GM21786 (cell line): ENCODE measurements around the gene PHC2.
A peak's percentile ranks its signal among the peaks of the same experiment; 100 is the strongest.

ENCODE experiments used
- ATAC-seq: cut with Tn5 transposase; IDR thresholded peaks from one replicate; pipeline ENCODE4 v1.9.1; 2021; ENCODE audit not compliant: unreplicated experiment

Gene PHC2

DNA sequence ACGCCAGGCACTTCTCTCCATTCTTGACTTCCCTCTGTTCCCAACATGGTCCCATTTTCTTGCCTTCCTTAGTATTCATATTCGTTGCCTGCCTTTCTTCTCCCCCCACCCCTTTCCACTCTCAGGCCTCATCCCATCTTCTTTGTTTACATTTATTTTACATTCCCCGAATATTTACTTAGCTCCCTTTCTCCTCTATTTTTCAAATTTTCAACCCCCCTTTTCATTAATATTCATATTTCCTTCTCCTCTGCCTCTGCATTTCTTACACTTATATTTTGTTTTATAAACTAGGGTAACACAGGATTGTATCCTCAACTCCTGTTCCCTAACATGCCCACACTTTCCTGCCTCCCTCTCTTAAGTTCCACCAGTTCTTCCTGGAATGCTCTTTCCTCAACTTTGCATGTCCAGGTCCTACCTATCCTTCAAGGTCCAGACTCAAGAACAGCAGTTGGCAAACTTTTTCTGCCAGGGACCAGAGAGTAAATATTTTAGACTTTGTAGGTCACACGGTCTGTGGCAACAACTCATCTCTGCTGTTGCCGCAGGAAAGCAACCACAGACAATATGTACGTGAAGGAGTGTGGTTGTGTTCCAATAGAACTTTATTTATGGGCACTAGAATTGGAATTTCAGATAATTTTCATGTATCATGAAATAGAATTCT lies 80.1 kb downstream of the PHC2 start:
- ATAC-seq, result no peak

DNA sequence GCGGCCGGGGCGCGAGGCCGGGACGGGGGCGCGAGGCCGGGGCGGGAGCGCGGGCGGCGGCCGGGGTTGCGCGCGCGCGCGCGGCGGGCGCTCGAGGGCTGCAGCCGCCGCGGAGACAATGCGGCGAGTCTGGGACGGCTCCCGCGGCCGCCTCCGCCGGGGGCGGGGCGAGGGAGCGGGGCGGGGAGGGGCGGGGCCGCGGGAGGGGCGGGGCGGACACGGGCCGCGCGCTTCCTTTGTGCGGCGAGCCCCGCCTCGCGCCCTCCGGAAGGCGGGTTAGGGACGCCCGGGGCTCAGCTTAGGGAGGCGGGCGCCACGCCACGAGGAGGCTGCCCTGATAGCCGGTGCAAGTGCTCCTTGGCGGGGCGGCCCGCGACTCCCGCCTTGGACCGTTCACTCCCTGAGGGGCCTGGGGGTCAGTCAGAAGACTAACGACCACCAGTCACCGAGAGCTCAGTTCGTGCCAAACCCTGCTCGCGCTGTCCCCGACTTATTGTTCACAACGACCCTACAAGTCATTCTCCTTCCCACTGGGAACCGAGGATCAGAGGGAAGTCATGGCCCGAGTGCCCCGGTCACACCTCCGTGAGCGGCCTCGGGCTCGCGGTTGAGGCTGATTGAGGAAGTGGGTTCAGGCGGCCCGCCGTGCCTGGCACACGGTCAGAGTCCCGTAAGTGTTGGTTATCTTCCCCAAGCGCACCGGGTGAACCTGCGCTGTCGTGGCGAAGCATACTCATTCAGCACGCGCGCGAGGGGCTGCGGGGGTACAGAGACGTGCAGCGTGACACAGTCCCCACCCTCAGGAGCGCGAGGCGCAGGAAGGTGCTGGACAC lies 80.9 kb downstream of the PHC2 start:
- peak; percentile 69 for ATAC-seq

DNA sequence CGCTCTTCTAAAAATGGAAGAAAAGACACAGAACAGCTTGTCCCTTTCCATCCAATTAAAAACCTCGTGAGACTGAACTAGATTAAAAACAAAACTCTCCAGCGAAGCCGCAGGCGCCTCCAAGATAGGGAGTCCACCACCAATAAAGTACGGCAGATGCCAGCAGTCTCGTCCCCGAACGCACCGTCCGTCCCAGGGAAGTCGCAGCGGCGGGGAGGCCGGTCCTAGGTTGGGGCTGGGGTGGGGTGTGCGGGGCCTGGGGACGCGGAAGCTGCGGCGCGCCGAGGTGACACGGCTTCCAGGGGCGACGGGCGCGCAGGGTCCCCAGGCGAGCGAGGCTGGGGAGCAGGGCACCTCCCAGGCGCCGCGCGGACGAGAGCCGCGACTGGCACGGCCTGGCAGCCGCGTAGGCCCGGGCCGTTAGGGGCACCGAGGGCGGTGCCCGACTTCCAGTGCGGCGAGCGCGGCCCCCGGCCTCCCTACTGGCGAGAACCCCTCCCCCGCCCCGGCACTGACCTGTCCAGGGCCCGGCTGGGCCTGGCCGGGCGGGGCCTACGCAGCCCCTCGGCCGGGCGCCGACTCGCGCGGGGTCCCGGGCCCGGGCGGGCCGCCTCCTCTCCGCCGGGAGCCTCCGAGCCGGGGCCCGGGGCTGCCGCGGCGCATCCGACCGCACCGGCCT lies 81.7 kb downstream of the PHC2 start:
- peak; percentile 20 for ATAC-seq

DNA sequence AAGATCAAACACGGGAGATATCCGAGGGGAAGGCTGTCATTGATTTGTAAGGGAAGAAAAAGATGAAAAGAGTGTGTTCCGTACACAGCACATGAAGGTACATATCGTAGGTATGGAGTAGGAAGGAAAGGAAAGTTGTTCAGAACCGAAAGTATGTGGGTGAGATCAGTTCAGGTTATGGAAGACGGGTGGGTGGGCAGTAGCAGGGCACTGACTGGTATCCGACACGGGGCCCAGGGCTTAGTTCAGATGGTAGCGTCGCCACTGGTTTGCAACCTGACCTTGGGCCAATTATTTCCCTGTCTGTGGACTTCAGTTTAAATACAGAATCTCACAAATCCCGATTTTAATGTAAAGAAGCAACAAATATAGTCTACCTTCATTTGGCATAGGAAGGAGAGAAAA lies 82.2 kb downstream of the PHC2 start:
- no peak for ATAC-seq

DNA sequence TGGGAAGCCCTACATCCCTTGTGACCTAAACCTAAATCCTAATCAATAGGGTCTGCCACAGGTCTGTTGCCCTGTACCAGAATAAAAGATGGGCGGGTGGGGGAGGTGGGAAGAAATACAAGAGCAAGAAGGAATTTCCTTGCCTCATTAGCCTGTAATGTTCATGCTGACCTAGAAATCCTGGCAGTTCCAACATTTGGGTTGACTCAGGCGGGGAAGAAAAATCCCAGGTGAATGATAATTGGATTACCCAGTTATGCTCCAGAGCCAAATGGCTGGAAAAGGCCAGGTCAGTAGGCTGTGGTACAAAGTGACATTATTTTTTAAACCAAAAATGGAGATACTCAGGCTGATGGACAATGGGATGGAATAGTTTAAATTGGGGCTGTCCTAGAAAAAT lies 82.7 kb downstream of the PHC2 start:
- ATAC-seq, result no peak

DNA sequence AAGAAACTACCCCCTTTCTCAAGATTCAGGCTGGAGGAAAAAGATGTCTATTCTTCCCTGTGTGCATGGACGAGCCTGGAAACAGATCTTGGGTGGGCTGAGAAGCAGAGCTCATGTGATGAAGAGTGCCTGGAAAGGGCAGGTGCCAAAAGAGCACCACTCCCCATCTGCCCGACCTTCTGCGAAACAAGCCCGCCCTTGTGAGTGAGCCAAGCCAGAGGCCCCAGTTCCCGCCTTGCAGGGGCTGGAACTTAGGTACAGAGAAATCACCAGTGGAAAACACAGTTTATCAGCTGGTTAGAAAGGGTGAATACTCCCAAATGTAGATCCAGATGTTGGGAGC lies 83.3 kb downstream of the PHC2 start:
- ATAC-seq, result no peak

DNA sequence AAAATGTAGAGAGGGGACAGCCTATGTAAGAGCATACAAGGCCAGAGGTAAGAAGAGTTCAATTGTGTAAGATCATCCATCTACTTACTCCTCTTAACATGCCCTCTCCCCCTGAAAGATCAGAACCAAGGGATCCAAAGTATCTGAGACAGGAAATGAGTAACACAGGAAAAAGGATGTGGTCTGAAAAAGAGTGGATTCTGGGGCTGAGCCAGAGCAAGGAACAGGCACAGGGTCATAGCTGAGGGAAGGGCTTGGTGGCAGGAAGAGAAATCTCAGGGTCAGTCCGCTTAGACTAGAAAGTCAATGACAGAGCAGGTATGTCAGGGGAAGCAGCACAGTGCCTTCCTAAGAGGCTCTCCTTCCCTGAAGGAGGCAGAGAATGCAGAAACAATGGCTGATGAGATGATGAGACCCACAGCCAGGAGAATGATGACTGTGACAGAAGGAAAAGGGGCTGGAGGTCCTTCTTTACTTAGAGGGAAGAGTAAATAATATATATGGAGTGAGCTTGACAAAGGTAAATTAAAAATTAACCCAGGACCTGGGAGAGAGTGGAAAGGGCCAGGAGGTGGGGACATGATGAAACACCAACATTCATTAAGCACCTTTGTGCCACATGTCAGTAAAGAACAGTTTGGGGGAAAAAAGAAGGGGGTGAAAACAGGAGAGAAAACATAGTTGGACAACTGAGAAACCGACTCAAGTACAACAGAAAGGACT lies 83.8 kb downstream of the PHC2 start:
- no peak for ATAC-seq

DNA sequence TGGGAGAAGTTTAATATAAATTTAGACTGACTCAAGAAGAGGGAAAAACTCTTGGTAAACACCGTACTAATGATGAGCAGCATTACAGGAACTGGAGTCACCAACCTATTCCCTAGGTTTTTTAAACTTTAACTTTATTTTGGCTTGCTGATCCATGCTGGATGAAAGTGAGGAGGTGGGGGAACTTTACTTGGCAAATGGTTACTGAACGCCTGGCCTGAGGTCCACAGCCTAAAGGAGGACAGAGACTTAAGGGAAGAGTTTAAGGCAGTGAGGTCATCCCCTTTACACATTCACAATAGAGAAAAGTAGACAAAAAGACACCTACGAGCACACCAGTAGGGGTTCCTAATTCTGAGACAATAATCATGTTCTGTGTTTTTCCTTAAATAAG lies 84.4 kb downstream of the PHC2 start:
- no peak for ATAC-seq

DNA sequence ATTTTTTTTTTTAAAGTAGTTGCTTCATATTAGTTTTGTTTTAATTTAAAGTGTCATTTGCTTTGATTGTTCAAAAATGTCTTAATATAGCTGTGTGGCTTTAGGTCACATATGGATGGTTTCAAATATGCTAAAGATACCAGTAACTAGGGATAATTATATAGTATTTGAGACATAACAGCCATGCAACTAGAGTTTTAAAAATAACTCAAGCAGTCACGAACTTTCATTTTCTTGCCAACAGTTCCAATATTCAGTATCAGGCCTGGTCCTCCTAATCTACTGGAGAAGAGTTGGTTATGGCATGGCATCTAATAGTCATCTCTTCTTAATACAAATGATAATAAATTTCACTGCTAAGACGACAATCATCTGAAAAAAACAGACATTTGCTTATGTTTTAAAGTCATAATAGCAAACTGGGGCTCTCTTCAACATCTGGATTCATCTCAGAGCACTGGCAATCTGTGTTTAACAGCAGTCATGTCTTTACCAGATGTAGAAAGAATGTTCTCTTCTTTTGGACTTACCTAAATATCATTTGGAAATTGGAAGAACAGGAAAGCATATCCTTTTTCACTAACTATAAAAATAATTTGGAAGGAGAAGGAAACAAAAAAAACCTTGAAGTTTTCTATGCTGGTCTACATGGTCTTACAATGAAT lies 85.9 kb downstream of the PHC2 start:
- ATAC-seq, result no peak

DNA sequence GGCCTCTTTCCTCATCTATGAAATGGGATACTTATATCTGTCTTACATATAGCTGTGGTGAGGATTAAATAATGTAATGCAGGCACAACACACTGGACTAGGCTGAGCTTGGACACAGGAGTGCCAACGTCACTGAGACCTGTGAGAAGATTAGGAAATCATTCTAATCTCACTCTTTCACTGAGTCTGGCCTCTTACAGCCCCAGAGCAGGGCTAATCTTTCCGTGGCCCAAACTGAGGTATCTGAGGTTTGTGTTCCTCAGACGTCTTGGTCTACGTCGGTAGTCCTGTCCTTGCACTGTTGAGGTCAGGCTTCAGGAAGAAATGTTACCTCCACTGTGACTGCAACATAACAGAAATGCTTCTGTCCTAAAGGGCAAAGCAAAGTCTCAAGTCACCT lies 87.4 kb downstream of the PHC2 start:
- ATAC-seq, result no peak

DNA sequence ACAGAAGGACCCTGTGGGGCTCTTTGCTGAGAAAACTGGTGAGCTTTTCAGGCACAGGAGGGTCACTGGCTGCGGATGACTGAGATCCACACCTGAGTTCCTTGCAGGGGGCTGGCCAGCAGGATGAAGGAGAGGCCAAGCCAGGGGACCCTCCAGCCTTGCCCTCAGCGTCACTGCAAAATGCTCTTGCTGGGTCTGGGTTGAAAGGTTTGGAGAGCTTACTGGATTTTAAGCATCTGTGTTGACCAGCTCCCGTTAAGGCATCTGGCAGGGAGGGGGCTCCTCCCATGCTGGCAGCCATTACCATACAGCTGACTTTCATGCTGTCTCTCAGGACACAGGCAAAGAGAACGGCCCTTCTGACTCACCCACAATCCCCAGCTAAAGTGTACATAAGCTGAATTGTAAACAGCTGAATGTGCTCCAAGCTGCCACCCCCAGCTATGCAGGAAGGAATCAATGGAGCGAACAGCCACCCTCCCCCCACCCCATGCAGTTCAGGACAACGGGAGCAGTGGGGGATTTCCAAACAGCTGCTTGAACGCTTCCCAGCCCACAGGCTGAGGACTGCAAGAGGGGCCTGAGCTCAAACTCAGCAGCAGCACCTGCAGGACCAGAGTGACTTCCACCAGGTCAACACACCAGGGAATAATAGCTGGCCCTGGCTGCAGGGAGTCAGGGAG lies 88.7 kb downstream of the PHC2 start:
- ATAC-seq, result no peak

DNA sequence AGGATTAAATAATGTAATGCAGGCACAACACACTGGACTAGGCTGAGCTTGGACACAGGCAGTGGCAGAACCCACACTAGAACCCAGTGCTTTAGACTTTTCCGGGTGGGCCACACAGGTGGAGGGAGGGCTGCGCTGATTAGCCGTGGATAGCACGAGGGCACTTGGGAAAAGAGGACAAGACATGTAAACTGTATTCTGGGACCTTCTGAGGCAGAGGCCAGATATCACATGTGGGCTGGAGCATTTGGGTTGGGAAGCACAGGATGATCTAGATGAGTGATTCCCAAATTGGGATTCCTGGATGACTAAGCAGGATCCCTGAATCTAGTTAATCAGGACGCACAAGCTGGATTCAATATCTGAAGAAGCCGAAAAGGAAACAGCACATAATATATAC lies 89.7 kb downstream of the PHC2 start:
- ATAC-seq, result no peak

DNA sequence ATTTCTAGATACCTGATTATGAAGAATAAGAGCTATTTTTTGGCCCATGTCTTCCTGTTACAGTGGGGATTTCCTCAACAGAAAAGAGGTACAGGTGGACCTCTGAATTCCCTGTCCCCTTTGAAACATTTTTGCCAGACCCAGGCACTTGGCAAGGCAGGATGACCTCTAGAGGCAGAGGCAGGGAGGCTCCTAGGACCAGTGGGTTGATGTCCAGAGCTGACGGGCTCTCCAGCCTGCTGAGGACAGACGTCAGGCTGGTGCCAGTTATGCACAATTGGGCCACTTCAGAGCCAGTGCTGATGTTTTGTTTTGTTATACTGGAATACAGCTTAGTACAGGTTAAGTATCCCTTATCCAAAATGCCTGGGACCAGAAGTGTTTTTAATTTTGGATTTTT lies 91.5 kb downstream of the PHC2 start:
- no peak for ATAC-seq

DNA sequence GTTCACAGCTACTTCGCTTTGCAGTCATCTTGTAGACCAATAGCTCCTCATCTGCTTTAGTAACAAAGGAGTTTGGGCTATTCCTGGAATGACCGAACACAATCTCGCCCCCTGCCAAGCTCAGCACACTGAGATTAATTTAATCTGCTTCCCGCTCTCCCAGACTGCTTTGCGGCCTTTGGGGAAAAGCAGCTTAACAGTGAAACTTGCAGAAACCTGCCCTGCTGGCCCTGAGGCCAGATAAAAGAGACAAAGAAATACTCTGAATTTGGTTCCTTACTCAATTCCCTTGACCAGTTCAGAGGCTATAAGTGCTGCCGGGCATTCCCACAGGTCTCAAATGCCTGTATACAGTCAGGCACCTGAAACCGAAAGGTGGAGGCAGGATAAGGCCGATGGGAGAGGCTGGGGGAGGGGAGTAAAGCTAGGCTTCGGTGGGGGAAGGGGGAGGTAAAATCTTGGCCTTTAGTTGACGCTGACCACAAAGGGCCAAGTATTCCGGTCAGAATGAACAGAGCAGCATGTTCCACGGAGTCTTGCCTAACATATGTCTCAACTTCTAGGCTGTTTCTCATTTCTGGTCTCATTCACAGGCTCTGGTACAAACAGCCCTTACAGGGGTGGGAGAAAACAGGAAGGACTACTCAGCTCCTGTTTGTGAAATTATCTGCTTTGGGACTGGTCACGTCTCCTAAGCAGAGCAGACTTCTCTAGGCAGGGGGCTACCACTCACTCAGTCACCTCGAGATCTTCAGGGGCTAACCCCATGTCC lies 92.3 kb downstream of the PHC2 start:
- ATAC-seq, result no peak

DNA sequence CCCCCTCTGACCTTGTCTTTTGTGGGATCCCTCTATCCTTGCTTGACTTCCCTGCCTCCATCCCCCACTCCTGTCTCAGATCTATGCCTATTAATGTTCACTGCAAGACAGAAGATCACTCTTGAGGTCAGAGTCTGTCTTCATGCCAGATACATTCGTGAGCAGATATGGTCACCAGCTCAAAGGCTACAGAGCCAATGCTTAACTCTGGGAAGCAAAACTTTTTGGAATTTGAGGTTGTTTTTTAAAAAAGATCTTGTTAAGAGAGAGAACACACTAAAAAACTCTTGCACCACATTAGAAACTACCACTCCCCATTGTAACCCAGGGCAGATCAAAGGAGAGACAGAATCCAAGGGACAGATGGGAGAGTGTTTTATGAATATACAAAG lies 92.9 kb downstream of the PHC2 start:
- ATAC-seq, result no peak

DNA sequence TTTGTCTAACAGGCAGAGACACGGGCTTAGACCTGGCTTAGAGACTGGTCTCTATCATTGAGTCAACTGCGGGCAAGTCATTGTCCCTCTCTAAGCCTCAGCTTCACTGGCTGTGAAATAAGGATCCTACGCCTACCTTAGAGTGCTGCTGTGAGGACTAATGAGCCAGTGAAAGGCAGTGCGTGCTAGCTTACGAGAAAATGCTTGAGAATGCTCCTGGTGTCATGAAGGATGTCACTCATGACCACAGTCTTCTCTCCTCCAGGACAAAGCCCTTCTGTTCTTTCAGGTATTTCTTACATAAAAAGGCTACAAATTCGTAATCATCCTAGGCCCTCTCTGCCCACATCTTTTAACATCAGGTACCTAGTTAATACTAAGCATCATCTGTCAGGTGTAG lies 93.5 kb downstream of the PHC2 start:
- ATAC-seq, result no peak

DNA sequence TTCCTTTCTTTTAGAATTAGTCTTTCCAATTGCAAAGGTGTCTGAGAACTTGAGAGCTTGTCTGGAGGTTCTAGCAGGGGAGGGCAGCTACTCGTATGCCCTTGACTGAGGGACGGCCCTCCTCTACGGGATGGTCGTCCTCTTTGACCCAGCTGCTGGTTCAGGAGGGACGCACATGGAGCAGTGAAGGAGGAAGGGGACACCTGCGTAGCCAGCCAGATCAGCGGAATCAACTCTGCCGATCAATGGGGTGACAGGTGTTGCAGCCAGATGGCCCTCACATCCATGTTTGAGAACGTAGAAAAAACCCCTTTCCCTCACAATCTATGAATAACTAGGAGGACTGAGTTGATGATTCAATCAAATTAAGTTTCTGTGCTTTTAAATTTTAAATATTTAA lies 94.3 kb downstream of the PHC2 start:
- ATAC-seq, result no peak

DNA sequence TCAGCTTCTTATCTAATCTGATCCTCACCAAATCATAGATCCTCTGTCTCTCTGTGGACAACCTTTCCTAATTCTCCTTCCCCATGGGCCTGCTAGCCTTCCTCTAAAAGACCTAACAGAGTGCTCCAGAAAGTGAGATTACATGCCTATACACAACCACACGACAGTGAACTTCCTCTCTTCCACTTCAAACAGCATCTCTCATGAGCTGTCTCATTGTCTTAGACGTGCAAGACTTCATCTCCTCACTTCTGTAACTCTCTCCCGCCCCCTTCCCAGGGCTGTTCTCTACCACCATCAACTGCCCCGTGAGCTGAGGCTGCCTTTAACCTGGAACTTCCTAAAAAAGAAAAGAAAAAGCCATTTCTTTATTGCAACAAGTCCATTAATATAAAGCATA lies 95.9 kb downstream of the PHC2 start:
- no peak for ATAC-seq

DNA sequence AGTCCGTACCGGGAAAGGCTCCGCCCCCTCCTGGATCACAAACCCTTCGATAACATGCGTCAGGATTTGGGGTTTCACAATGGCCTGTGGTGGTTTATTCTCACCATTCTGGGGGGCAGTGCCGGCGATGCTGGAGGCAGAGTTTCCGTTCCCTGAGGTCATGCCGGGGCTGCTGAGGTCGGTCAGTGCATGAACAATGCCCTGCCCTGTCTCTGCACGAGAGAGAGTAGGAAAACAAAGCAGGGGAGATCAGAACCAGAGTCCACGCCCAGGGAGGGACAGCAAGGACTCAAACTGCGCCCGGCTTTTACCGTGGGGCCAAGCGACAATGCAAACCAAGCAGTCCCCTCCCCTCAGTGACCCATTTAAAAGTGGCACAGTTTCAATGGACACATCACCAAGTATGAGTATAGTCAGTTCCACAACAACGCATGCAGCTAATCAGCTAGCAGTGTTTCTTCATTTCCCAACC lies 96.8 kb downstream of the PHC2 start:
- ATAC-seq, result no peak

DNA sequence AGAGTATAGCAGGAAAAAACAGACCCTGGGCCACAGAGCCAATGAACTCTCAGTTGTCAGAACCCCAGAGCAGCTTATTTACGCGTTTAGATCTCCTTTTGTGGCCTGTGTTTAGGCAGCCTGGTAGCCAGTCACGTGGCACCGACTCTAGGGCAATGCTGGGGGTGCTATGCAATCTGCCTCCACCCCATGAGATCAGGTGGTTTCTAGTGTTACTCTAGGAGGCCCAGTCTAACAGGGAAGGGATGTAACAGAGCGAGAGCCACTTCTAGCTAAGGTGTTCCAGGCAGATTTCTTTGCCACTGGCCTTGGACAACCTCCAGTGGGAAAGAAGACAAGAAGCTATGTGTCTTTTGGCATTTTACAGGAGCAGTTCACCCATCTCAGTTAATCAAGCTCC lies 98.0 kb downstream of the PHC2 start:
- no peak for ATAC-seq
